ENCODE results near the gene TM6SF1. TPM values are rescaled to one million over a fixed set of nuclear protein-coding genes. Genes with fewer than 3 reads are reported as not detected.

The TM6SF1 gene
- total RNA-seq, 2 experiments from 2014 or later: not detected

GRCh38 chr15:83123529-83123928 is 16.1 kb downstream of the TM6SF1 start:
- Histone ChIP-seq H3K36me3 (ENCODE audit: insufficient read depth, low read length) (no peaks in the 10 kb centered on the region), H3K27ac (ENCODE audit: low read depth in 1 of 2, low read length in 2 of 2) (no peak overlapping the region), H3K4me3 (ENCODE audit: low read length) (no peak overlapping the region), H3K27me3 (ENCODE audit: control insufficient read depth in 1 of 2, insufficient read depth in 2 of 2, low read length in 2 of 2) (no peaks in the 10 kb centered on the region), H3K9me3 (ENCODE audit: control insufficient read depth in 1 of 2, insufficient read depth in 1 of 2, low read length in 2 of 2) (no peaks in the 10 kb centered on the region), H3K4me1 (ENCODE audit: insufficient read depth, low read length) (no peaks in the 10 kb centered on the region)
- ChIA-PET POLR2A (no interaction called here), CTCF (no interaction called here)
- intact Hi-C loops (cut with DNase I, micrococcal nuclease): no loop called here
- no peaks in the 10 kb centered on the region for H3K27me3 Mint-ChIP-seq
- H3K4me1 Mint-ChIP-seq (ENCODE audit: low read depth): no peaks in the 10 kb centered on the region
- H3K9me3 Mint-ChIP-seq: no peaks in the 10 kb centered on the region
- no peak overlapping the region for H3K27ac Mint-ChIP-seq
- ATAC-seq (ENCODE audit: poor library complexity) (no peak), DNase-seq (no peak)
- no peak overlapping the region for H3K4me3 Mint-ChIP-seq
- no peaks in the 10 kb centered on the region for H3K36me3 Mint-ChIP-seq (ENCODE audit: low read depth)
- TF ChIP-seq CTCF (IDR thresholded peaks at IDR 0.05): no peak

- Histone ChIP-seq H3K4me3 (ENCODE audit: low read length) (no peak overlapping the region), H3K4me1 (ENCODE audit: insufficient read depth, low read length) (no peaks in the 10 kb centered on the region), H3K36me3 (ENCODE audit: insufficient read depth, low read length) (no peaks in the 10 kb centered on the region), H3K9me3 (ENCODE audit: control insufficient read depth in 1 of 2, insufficient read depth in 1 of 2, low read length in 2 of 2) (no peaks in the 10 kb centered on the region), H3K27me3 (ENCODE audit: control insufficient read depth in 1 of 2, insufficient read depth in 2 of 2, low read length in 2 of 2) (no peaks in the 10 kb centered on the region), H3K27ac (ENCODE audit: low read depth in 1 of 2, low read length in 2 of 2) (no peak overlapping the region)
- Mint-ChIP-seq H3K27ac (no peak overlapping the region), H3K4me1 (ENCODE audit: low read depth) (no peaks in the 10 kb centered on the region), H3K4me3 (no peak overlapping the region), H3K27me3 (no peaks in the 10 kb centered on the region), H3K36me3 (ENCODE audit: low read depth) (no peaks in the 10 kb centered on the region), H3K9me3 (no peaks in the 10 kb centered on the region)
- no peak for DNase-seq
- no peak for ATAC-seq (ENCODE audit: poor library complexity)
- no peak for TF ChIP-seq CTCF (IDR thresholded peaks at IDR 0.05)
- intact Hi-C loops (cut with DNase I, micrococcal nuclease): no loop called here
- POLR2A ChIA-PET: no interaction called here
- CTCF ChIA-PET: no interaction called here
Observed at GRCh38 chr15:83127547-83128150, 20.2 kb downstream of the TM6SF1 start.

- no peaks in the 10 kb centered on the region for H3K36me3 Mint-ChIP-seq (ENCODE audit: low read depth)
- H3K27me3 ChIP-seq (ENCODE audit: control insufficient read depth in 1 of 2, insufficient read depth in 2 of 2, low read length in 2 of 2): no peaks in the 10 kb centered on the region
- H3K4me1 ChIP-seq (ENCODE audit: insufficient read depth, low read length): no peaks in the 10 kb centered on the region
- CTCF ChIA-PET: no interaction called here
- no peaks in the 10 kb centered on the region for H3K4me1 Mint-ChIP-seq (ENCODE audit: low read depth)
- POLR2A ChIA-PET: no interaction called here
- intact Hi-C loops (cut with DNase I, micrococcal nuclease): no loop called here
- H3K27me3 Mint-ChIP-seq: no peaks in the 10 kb centered on the region
- no peak overlapping the region for H3K27ac ChIP-seq (ENCODE audit: low read depth in 1 of 2, low read length in 2 of 2)
- H3K27ac Mint-ChIP-seq: no peak overlapping the region
- H3K9me3 ChIP-seq (ENCODE audit: control insufficient read depth in 1 of 2, insufficient read depth in 1 of 2, low read length in 2 of 2): no peaks in the 10 kb centered on the region
- ATAC-seq (ENCODE audit: poor library complexity): no peak
- DNase-seq: no peak
- TF ChIP-seq CTCF (IDR thresholded peaks at IDR 0.05): no peak
- H3K36me3 ChIP-seq (ENCODE audit: insufficient read depth, low read length): no peaks in the 10 kb centered on the region
- no peaks in the 10 kb centered on the region for H3K9me3 Mint-ChIP-seq
- H3K4me3 ChIP-seq (ENCODE audit: low read length): no peak overlapping the region
- H3K4me3 Mint-ChIP-seq: no peak overlapping the region
Observed at GRCh38 chr15:83129791-83130190, 22.3 kb downstream of the TM6SF1 start.

All from CD4-positive, alpha-beta T cell (primary cell).